Measurements from ENCODE around the gene CLCNKB. TPM values are rescaled to one million over a fixed set of nuclear protein-coding genes. Genes with fewer than 3 reads are reported as not detected.
"Not testable (repeated sequence)": the region's sequence is repeated elsewhere in the genome, so short reads cannot be mapped to it uniquely, and the experiment has no call there.

CLCNKB gene
- total and polyA plus RNA-seq, 2 experiments from 2014 or later: 24.8 to 55.6 TPM

- H3K27ac ChIP-seq: no peak overlapping the region
- no peaks in the 10 kb centered on the region for H3K4me1 ChIP-seq (ENCODE audit: low read depth)
- no peak for DNase-seq (ENCODE audit: low read depth in 1 of 2, low spot score in 1 of 2)
- H3K4me3 ChIP-seq: no peak overlapping the region
- no peaks in the 10 kb centered on the region for H3K9me3 ChIP-seq (ENCODE audit: low read depth)
- no peaks in the 10 kb centered on the region for H3K36me3 ChIP-seq
- TF ChIP-seq CTCF (IDR thresholded peaks at IDR 0.05; ENCODE audit: low read depth, low read length): no peak
- no peaks in the 10 kb centered on the region for H3K27me3 ChIP-seq
These were observed 17.7 kb downstream of the CLCNKB start for GRCh38 chr1:16061266-16061665.

- not testable (repeated sequence) for H3K27me3 ChIP-seq; H3K4me3 ChIP-seq; H3K27ac ChIP-seq; H3K4me1 ChIP-seq (ENCODE audit: low read depth); H3K9me3 ChIP-seq (ENCODE audit: low read depth); DNase-seq (ENCODE audit: low read depth in 1 of 2, low spot score in 1 of 2); H3K36me3 ChIP-seq
These were observed 18.6 kb downstream of the CLCNKB start for GRCh38 chr1:16061989-16062686.

GRCh38 chr1:16062687-16063075 is 19.1 kb downstream of the CLCNKB start:
- not testable (repeated sequence) for H3K36me3 ChIP-seq; H3K27ac ChIP-seq; H3K9me3 ChIP-seq (ENCODE audit: low read depth); DNase-seq (ENCODE audit: low read depth in 1 of 2, low spot score in 1 of 2); H3K27me3 ChIP-seq; H3K4me3 ChIP-seq; H3K4me1 ChIP-seq (ENCODE audit: low read depth)

GRCh38 chr1:16063226-16063829 is 19.7 kb downstream of the CLCNKB start:
- H3K27ac ChIP-seq: no peak overlapping the region
- H3K36me3 ChIP-seq: no peaks in the 10 kb centered on the region
- no peak for TF ChIP-seq CTCF (IDR thresholded peaks at IDR 0.05; ENCODE audit: low read depth, low read length)
- H3K9me3 ChIP-seq (ENCODE audit: low read depth): no peaks in the 10 kb centered on the region
- H3K4me3 ChIP-seq: no peak overlapping the region
- H3K27me3 ChIP-seq: no peaks in the 10 kb centered on the region
- no peak for DNase-seq (ENCODE audit: low read depth in 1 of 2, low spot score in 1 of 2)
- H3K4me1 ChIP-seq (ENCODE audit: low read depth): peaks cover 6% of the 10 kb centered on the region

- H3K27ac ChIP-seq: no peak overlapping the region
- no peaks in the 10 kb centered on the region for H3K9me3 ChIP-seq (ENCODE audit: low read depth)
- H3K4me3 ChIP-seq: no peak overlapping the region
- no peaks in the 10 kb centered on the region for H3K27me3 ChIP-seq
- no peak for TF ChIP-seq CTCF (IDR thresholded peaks at IDR 0.05; ENCODE audit: low read depth, low read length)
- H3K4me1 ChIP-seq (ENCODE audit: low read depth): peaks cover 6% of the 10 kb centered on the region
- no peaks in the 10 kb centered on the region for H3K36me3 ChIP-seq
- DNase-seq (ENCODE audit: low read depth in 1 of 2, low spot score in 1 of 2): no peak
These were observed 20.3 kb downstream of the CLCNKB start for GRCh38 chr1:16063921-16064320.

- H3K4me3 ChIP-seq: no peak overlapping the region
- no peak for TF ChIP-seq CTCF (IDR thresholded peaks at IDR 0.05; ENCODE audit: low read depth, low read length)
- H3K27ac ChIP-seq: no peak overlapping the region
- H3K9me3 ChIP-seq (ENCODE audit: low read depth): no peaks in the 10 kb centered on the region
- H3K27me3 ChIP-seq: no peaks in the 10 kb centered on the region
- peaks cover 6% of the 10 kb centered on the region for H3K4me1 ChIP-seq (ENCODE audit: low read depth)
- H3K36me3 ChIP-seq: no peaks in the 10 kb centered on the region
- no peak for DNase-seq (ENCODE audit: low read depth in 1 of 2, low spot score in 1 of 2)
These were observed 21.1 kb downstream of the CLCNKB start for GRCh38 chr1:16064536-16065268.

Data from cardiac muscle cell (in vitro differentiated cells and primary cell).